Keratinocyte (primary cell): ENCODE data around the gene HMCN1. TPM values are rescaled to one million over a fixed set of nuclear protein-coding genes. Genes with fewer than 3 reads are reported as not detected.

Source experiments
- DNase-seq: peaks from one replicate; pipeline ENCODE4 v3.0.0-alpha.2; 2011; ENCODE audit warnings: low read depth, missing footprints, low spot score
- FAIRE-seq: peaks from 2 replicates; lab custom pipeline; 2011; peaks lifted over from hg19 to GRCh38; lab: Jason Lieb, UNC
- H2AFZ ChIP-seq: 2 replicates; pipeline ENCODE4 v1.6.0; 2012; ENCODE audit warnings: low read length, control low read depth, inconsistent platforms; ENCODE audit not compliant: control insufficient read depth
- H3K27ac ChIP-seq: 2 replicates; pipeline ENCODE4 v1.5.1; 2011; ENCODE audit warnings: low read length; ENCODE audit not compliant: control insufficient read depth, insufficient read depth
- H3K27me3 ChIP-seq: 3 replicates; pipeline ENCODE4 v1.6.0; 2011; ENCODE audit warnings: low read length; ENCODE audit not compliant: control insufficient read depth, insufficient read depth; ENCODE audit errors: extremely low read depth
- H3K36me3 ChIP-seq, 2 experiments: 2 replicates in 1 of 2; 3 replicates in 1 of 2; pipeline ENCODE4 v1.5.1; 2011; ENCODE audit warnings: low read length in 2 of 2, mild to moderate bottlenecking in 1 of 2; ENCODE audit not compliant: control insufficient read depth in 2 of 2, insufficient read depth in 2 of 2; ENCODE audit errors: extremely low read depth in 1 of 2
- H3K4me1 ChIP-seq: 3 replicates; pipeline ENCODE4 v1.5.1; 2011; ENCODE audit warnings: low read length; ENCODE audit not compliant: control insufficient read depth, insufficient read depth; ENCODE audit errors: extremely low read depth
- H3K4me2 ChIP-seq: 3 replicates; pipeline ENCODE4 v1.6.0; 2011; ENCODE audit warnings: low read depth, low read length; ENCODE audit not compliant: control insufficient read depth, insufficient read depth; ENCODE audit errors: extremely low read depth
- H3K4me3 ChIP-seq, 3 experiments: fragments of 200-600 bp in 1 of 3; sonication (generic) in 1 of 3; 2 replicates in 2 of 3; 3 replicates in 1 of 3; pipeline ENCODE4 v1.5.1; 2011 to 2016; ENCODE audit warnings: low read length in 3 of 3, mild to moderate bottlenecking in 3 of 3, control low read depth in 2 of 3, inconsistent platforms in 1 of 3, low read depth in 1 of 3, mixed read lengths in 1 of 3, mixed run types in 1 of 3, moderate library complexity in 1 of 3; ENCODE audit not compliant: control insufficient read depth in 2 of 3, insufficient read depth in 2 of 3; ENCODE audit errors: extremely low read depth in 1 of 3
- H3K79me2 ChIP-seq: 2 replicates; pipeline ENCODE4 v1.6.0; 2012; ENCODE audit warnings: low read length; ENCODE audit not compliant: control insufficient read depth, insufficient read depth
- H3K9ac ChIP-seq: 3 replicates; pipeline ENCODE4 v1.6.0; 2011; ENCODE audit warnings: low read length; ENCODE audit not compliant: control insufficient read depth, insufficient read depth; ENCODE audit errors: extremely low read depth
- H3K9me1 ChIP-seq: 3 replicates; pipeline ENCODE4 v1.6.0; 2011; ENCODE audit warnings: low read length; ENCODE audit not compliant: control insufficient read depth, insufficient read depth; ENCODE audit errors: extremely low read depth
- H3K9me3 ChIP-seq: 2 replicates; pipeline ENCODE4 v1.5.1; 2012; ENCODE audit warnings: low read depth, low read length; ENCODE audit not compliant: control insufficient read depth
- H4K20me1 ChIP-seq: 3 replicates; pipeline ENCODE4 v1.6.0; 2011; ENCODE audit warnings: low read length; ENCODE audit not compliant: control insufficient read depth, insufficient read depth; ENCODE audit errors: extremely low read depth
- CTCF ChIP-seq, 3 experiments: IDR thresholded peaks in 1 of 3; conservative IDR thresholded peaks in 1 of 3; optimal IDR thresholded peaks in 1 of 3; 2 replicates in 2 of 3; 3 replicates in 1 of 3; pipeline versions ENCODE3 to v1.5.1; 2011; ENCODE audit warnings: low read length in 3 of 3, mild to moderate bottlenecking in 3 of 3, moderate library complexity in 2 of 3, control low read depth in 1 of 3, inconsistent platforms in 1 of 3; ENCODE audit not compliant: insufficient read depth in 2 of 3; ENCODE audit errors: extremely low read depth in 1 of 3
- EZH2 ChIP-seq: IDR thresholded peaks from one replicate; pipeline ENCODE4 v1.6.1; 2012; ENCODE audit warnings: inconsistent platforms, mild to moderate bottlenecking, low read length, moderate library complexity
- dilution Hi-C: fragments of 300-500 bp; cut with MboI; formaldehyde crosslinking; loops from one replicate; pipeline ENCODE4 v1.7.0; 2020; ENCODE audit warnings: low sequenced_read_pairs; ENCODE audit not compliant: extremely low pct_ligation_motif_present
- polyA plus RNA-seq, 5 experiments: library from polyadenylated mRNA; depleted of rRNA in 3 of 5; stranded (reverse) in 3 of 5; stranded (forward) in 1 of 5; unstranded in 1 of 5; fragments of >200 nt; gene quantifications; 1 replicate in 1 of 5; 2 replicates in 3 of 5; 3 replicates in 1 of 5; pipeline versions ENCODE4 v1.2.1 to v1.2.3, GENCODE V29; 2011 to 2012; ENCODE audit warnings: missing spikeins in 2 of 5, low read depth in 1 of 5, low replicate concordance in 1 of 5

The HMCN1 gene
- polyA plus RNA-seq, 1 donor (not counting 4 experiments of a cell fraction or from before 2014, with no cell fraction given), result 1.8 TPM

GRCh38 chr1:185850366-185850765 lies 116.2 kb downstream of the HMCN1 start:
- TF ChIP-seq CTCF (optimal IDR thresholded peaks at IDR 0.05 in 1 of 3, IDR thresholded peaks at IDR 0.05 in 1 of 3, conservative IDR thresholded peaks at IDR 0.05 in 1 of 3; ENCODE audit: extremely low read depth in 1 of 3, insufficient read depth in 2 of 3, low read length in 3 of 3) (no peak), EZH2 (no peak)
- peaks cover 23% of the 10 kb centered on the region for H3K4me1 ChIP-seq
- dilution Hi-C loops, result no loop called here
- H3K27me3 ChIP-seq, result no peaks in the 10 kb centered on the region
- no peaks in the 10 kb centered on the region for H3K79me2 ChIP-seq
- H4K20me1 ChIP-seq, result no peaks in the 10 kb centered on the region
- FAIRE-seq, result no peak
- H3K4me3 ChIP-seq, result no peak overlapping the region
- DNase-seq, result no peak
- H3K9me3 ChIP-seq, result no peaks in the 10 kb centered on the region
- H3K36me3 ChIP-seq, result no peaks in the 10 kb centered on the region
- no peak overlapping the region for H3K27ac ChIP-seq
- H3K4me2 ChIP-seq, result no peak overlapping the region
- no peak overlapping the region for H2AFZ ChIP-seq
- H3K9me1 ChIP-seq, result no peaks in the 10 kb centered on the region
- H3K9ac ChIP-seq, result no peak overlapping the region

- Histone ChIP-seq H3K4me2 (no peak overlapping the region), H2AFZ (no peak overlapping the region), H3K27me3 (no peaks in the 10 kb centered on the region), H3K9ac (no peak overlapping the region), H3K9me1 (no peaks in the 10 kb centered on the region), H3K4me1 (peaks cover 30% of the 10 kb centered on the region), H3K36me3 (no peaks in the 10 kb centered on the region), H4K20me1 (no peaks in the 10 kb centered on the region), H3K27ac (no peak overlapping the region), H3K4me3 (no peak overlapping the region), H3K9me3 (no peaks in the 10 kb centered on the region), H3K79me2 (no peaks in the 10 kb centered on the region)
- FAIRE-seq, result peak; percentile 84
- DNase-seq, result no peak
- TF ChIP-seq EZH2, result no peak
- no peak for TF ChIP-seq CTCF (optimal IDR thresholded peaks at IDR 0.05 in 1 of 3, IDR thresholded peaks at IDR 0.05 in 1 of 3, conservative IDR thresholded peaks at IDR 0.05 in 1 of 3; ENCODE audit: extremely low read depth in 1 of 3, insufficient read depth in 2 of 3, low read length in 3 of 3)
- dilution Hi-C loops, result no loop called here
Observed at GRCh38 chr1:185853739-185854138, 119.5 kb downstream of the HMCN1 start.
